ENCODE results near the gene CHMP6. TPM values are rescaled to one million over a fixed set of nuclear protein-coding genes. Genes with fewer than 3 reads are reported as not detected.

Gene CHMP6
- total RNA-seq, 2 donors from 2014 or later, result 28.4 to 32.5 TPM

DNA sequence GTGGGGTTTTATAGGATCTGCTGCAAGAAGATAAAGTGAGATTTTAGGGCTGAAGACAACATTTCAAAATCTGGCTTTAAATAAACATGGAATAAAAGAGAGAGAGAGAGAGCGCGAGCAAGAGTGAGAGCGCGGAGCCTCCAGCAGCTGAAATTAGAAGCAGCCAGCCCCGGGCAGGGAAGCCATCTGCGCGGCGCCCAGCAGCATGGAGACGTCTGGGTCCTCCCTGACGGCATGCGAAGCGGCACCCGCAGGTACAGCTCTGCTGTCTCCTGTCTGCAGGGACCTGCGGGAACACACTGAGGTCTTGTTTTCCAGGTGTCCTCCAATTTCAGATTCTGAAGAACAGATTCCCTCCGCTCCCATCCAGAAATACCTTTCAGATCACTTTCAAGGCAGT is 35.4 kb downstream of the CHMP6 start:
- H3K27me3 Mint-ChIP-seq (ENCODE audit: insufficient read depth), result no peaks in the 10 kb centered on the region
- DNase-seq, result no peak
- no peak overlapping the region for H3K27ac Mint-ChIP-seq
- peaks cover 5% of the 10 kb centered on the region for H3K36me3 Mint-ChIP-seq (ENCODE audit: low read depth)
- H3K4me1 Mint-ChIP-seq, result peaks cover 7% of the 10 kb centered on the region
- Histone ChIP-seq H3K36me3 (ENCODE audit: control insufficient read depth, insufficient read depth, low read length) (no peaks in the 10 kb centered on the region), H3K27ac (ENCODE audit: low read depth, low read length) (no peak overlapping the region), H3K27me3 (ENCODE audit: control insufficient read depth, insufficient read depth, low read length, poor library complexity, severe bottlenecking) (no peaks in the 10 kb centered on the region), H3K9ac (ENCODE audit: extremely low read depth, low read length, poor library complexity, severe bottlenecking) (no peak overlapping the region), H3K4me3 (ENCODE audit: low read length) (no peak overlapping the region), H3K4me1 (ENCODE audit: control insufficient read depth, insufficient read depth, low read length) (no peaks in the 10 kb centered on the region), H3K9me3 (ENCODE audit: control insufficient read depth, low read length) (no peaks in the 10 kb centered on the region)
- TF ChIP-seq, protein P1, sequence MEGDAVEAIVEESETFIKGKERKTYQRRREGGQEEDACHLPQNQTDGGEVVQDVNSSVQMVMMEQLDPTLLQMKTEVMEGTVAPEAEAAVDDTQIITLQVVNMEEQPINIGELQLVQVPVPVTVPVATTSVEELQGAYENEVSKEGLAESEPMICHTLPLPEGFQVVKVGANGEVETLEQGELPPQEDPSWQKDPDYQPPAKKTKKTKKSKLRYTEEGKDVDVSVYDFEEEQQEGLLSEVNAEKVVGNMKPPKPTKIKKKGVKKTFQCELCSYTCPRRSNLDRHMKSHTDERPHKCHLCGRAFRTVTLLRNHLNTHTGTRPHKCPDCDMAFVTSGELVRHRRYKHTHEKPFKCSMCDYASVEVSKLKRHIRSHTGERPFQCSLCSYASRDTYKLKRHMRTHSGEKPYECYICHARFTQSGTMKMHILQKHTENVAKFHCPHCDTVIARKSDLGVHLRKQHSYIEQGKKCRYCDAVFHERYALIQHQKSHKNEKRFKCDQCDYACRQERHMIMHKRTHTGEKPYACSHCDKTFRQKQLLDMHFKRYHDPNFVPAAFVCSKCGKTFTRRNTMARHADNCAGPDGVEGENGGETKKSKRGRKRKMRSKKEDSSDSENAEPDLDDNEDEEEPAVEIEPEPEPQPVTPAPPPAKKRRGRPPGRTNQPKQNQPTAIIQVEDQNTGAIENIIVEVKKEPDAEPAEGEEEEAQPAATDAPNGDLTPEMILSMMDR (conservative IDR thresholded peaks at IDR 0.05), result no peak
- no peaks in the 10 kb centered on the region for H3K9me3 Mint-ChIP-seq
- H3K4me3 Mint-ChIP-seq, result no peak overlapping the region
- 93 to 96% methylated on average over 9 to 15 of the region's 15 CpGs for WGBS, 2 experiments (ENCODE audit: insufficient coverage in 1 of 2, insufficient read length in 1 of 2)

DNA sequence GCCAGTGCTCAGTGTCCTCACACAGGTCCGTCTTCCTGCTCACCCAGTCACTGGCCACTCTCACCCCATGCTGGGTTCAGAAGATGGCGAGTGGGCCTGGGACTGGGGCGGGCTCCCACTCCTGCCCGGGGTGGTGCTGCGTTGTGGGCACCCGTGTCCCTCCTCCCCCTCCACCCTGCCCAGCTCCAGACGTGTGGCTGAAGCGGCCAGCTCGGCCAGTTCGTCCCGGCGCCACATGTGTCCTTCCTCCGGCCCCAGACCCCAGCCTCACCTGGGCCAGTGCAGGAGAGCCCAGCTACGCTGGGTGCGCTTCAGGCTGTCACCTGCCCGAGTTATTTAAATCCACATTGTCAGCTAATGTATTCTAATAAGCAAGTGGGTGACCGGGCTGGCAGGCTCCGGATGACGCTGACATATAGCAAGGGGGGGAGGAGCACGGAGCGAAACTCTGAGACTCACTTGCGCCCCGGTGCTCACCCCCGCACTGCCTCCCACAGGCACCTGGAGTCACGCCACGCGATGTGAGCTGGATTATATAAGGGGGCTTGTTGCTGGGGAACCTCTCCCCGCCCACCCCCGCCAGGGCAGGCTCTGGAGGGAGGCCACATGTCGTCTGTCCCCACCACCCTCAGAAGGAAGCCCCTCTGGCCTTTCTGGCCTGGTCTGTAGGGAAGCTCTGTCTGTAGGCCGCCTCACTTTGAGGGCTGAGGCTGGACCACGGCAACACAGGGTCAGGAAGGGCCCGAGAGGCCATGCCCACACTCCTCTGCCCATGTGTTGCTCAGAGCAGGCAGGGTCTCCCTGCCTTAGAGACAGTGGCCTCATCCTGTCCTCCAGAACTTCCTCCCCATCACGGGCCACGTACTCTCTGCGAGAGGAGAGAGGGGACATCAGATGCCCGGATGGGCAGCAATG is 36.2 kb downstream of the CHMP6 start:
- Histone ChIP-seq H3K9ac (ENCODE audit: extremely low read depth, low read length, poor library complexity, severe bottlenecking) (no peak overlapping the region), H3K4me3 (ENCODE audit: low read length) (no peak overlapping the region), H3K27me3 (ENCODE audit: control insufficient read depth, insufficient read depth, low read length, poor library complexity, severe bottlenecking) (no peaks in the 10 kb centered on the region), H3K4me1 (ENCODE audit: control insufficient read depth, insufficient read depth, low read length) (no peaks in the 10 kb centered on the region), H3K9me3 (ENCODE audit: control insufficient read depth, low read length) (no peaks in the 10 kb centered on the region), H3K27ac (ENCODE audit: low read depth, low read length) (no peak overlapping the region), H3K36me3 (ENCODE audit: control insufficient read depth, insufficient read depth, low read length) (no peaks in the 10 kb centered on the region)
- no peak for DNase-seq
- Mint-ChIP-seq H3K9me3 (no peaks in the 10 kb centered on the region), H3K4me3 (no peak overlapping the region), H3K36me3 (ENCODE audit: low read depth) (peaks cover 5% of the 10 kb centered on the region), H3K27ac (no peak overlapping the region), H3K27me3 (ENCODE audit: insufficient read depth) (no peaks in the 10 kb centered on the region), H3K4me1 (peaks cover 3% of the 10 kb centered on the region)
- TF ChIP-seq, protein P1 (conservative IDR thresholded peaks at IDR 0.05), result no peak
- 92 to 93% methylated on average over 22 to 37 of the region's 37 CpGs for WGBS, 2 experiments (ENCODE audit: insufficient coverage in 1 of 2, insufficient read length in 1 of 2)

DNA sequence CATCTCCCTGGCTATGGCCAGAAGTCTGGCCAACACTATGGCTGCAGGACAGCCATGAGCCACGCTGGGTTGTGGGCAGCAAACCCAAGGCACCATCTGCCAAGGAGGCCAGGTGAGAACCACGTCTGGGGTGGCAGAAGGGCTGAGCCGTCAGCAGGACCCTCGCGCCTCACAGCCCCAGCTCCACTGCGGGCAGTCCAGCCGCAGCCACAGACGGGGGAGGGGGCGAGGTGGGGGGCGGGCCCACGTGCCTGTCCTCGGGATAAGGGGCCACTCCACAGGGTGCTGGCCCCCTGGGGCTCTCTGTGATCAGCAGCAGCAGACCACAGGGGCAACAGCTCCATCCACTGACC is 36.8 kb downstream of the CHMP6 start:
- Mint-ChIP-seq H3K36me3 (ENCODE audit: low read depth) (peaks cover 5% of the 10 kb centered on the region), H3K4me3 (no peak overlapping the region), H3K4me1 (peaks cover 6% of the 10 kb centered on the region), H3K27ac (no peak overlapping the region), H3K9me3 (no peaks in the 10 kb centered on the region), H3K27me3 (ENCODE audit: insufficient read depth) (no peaks in the 10 kb centered on the region)
- TF ChIP-seq, protein P1 (conservative IDR thresholded peaks at IDR 0.05), result no peak
- H3K9ac ChIP-seq (ENCODE audit: extremely low read depth, low read length, poor library complexity, severe bottlenecking), result no peak overlapping the region
- 81 to 83% methylated on average over 6 to 12 of the region's 12 CpGs for WGBS, 2 experiments (ENCODE audit: insufficient coverage in 1 of 2, insufficient read length in 1 of 2)
- H3K27ac ChIP-seq (ENCODE audit: low read depth, low read length), result no peak overlapping the region
- no peaks in the 10 kb centered on the region for H3K36me3 ChIP-seq (ENCODE audit: control insufficient read depth, insufficient read depth, low read length)
- H3K4me3 ChIP-seq (ENCODE audit: low read length), result no peak overlapping the region
- no peaks in the 10 kb centered on the region for H3K4me1 ChIP-seq (ENCODE audit: control insufficient read depth, insufficient read depth, low read length)
- no peak for DNase-seq
- no peaks in the 10 kb centered on the region for H3K9me3 ChIP-seq (ENCODE audit: control insufficient read depth, low read length)
- no peaks in the 10 kb centered on the region for H3K27me3 ChIP-seq (ENCODE audit: control insufficient read depth, insufficient read depth, low read length, poor library complexity, severe bottlenecking)
